DLD1 (cell line): ENCODE measurements around the gene KIF16B.

Source experiments
- in situ Hi-C: cut with HindIII; loops from 2 replicates; pipeline ENCODE4 v1.10.0; 2017; ENCODE audit warnings: low sequenced_read_pairs

Gene KIF16B

GRCh38 chr20:16367948-16368560, 205.2 kb downstream of the KIF16B start:
- in situ Hi-C loops: no loop called here

GRCh38 chr20:16366529-16366928, 206.7 kb downstream of the KIF16B start:
- in situ Hi-C loops: no loop called here

DNA sequence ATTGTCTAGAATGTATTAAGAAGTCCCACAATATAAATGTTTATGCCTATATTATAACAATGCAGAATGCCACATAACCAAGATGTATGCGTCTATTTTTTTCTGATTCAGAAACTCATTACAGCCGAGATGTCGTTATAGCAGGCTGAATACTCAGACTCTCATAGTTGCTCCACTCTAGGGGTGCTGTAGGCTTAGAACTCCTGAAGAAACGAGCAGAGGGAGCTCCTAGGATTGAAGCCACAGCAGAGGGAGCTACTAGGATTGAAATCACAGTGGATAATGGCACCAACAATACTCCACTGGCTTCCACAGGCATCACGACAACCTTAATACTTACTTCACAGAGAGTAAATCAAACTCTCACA, 208.9 kb downstream of the KIF16B start:
- in situ Hi-C loops: no loop called here

DNA sequence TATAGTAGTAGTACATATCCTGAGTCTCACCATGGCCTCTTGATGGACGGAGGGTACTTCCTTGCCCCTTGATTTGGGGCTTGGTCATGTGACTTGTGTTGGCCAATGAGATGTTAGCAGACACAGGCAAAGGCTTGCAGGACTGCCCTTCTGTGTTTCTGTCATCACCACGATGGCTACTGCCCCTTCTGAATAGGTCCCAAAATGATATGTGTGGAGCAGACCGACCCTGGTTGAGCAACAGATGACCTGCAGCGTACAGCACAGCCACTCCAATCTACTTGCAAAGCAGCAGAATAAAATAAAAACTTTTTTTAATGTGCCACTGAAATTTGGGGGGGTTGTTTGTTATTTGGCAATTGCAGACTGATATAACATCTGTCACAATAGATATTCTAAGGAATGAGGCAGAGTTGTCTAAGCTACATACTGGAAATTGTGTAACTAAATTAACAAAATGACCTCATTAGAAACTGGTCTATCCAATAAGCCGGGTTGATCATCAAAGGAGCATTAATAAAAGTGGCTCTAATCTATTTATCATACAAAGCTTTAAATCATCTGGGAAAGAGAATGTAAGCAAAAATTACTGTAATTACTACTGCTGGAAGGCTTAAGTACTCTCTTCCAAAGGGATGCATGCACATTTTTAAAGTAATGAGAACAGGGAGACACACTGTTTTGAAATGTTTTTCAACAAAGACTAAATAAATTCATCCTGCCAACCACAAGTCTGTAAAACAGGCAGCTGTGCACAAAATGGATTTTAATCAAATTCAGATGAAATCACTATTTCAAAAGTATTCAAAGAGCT, 209.5 kb downstream of the KIF16B start:
- in situ Hi-C loops: no loop called here

DNA sequence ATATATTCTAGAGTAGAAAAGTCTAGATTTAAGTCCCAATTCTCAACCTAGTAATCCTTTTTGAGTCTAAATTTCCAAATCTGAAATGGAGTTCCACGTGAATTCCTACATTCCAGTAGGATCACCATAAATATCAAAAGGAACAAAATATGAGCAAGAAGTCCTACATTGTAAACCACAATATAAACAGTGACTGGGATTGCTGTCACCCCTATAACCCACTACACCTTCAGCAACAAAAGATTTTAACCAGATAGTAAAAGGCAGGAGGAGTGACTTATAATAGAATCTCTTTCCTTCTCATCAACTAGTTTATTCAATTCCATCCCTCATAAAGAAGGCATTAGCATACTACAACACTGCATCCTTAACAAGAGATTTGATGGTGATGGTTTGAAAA, 210.6 kb downstream of the KIF16B start:
- in situ Hi-C loops: no loop called here

GRCh38 chr20:16360668-16361067, 212.6 kb downstream of the KIF16B start:
- in situ Hi-C loops: no loop called here

- in situ Hi-C loops: no loop called here
Observed at GRCh38 chr20:16353417-16353781, 219.8 kb downstream of the KIF16B start.

- in situ Hi-C loops: no loop called here
Observed at GRCh38 chr20:16352751-16353416, 220.4 kb downstream of the KIF16B start.

DNA sequence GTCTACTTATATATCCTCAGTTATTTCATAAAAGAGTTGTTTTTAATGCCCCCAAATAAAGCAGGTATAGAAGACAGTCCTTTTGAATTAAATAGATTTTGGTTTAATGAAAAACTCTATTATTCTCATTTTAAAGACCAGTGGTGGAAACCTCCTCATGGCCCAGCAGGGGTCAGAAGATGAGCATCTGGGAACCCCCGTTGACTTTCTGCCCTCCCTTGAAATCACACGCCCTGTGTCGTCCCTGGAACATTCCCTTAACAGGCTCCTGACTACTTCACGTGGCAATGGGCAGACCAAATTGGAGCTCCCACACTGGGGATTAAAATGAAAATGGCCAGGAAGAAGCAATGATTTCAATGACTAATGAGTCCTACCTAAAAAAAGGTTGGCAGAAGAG, 220.9 kb downstream of the KIF16B start:
- in situ Hi-C loops: no loop called here

DNA sequence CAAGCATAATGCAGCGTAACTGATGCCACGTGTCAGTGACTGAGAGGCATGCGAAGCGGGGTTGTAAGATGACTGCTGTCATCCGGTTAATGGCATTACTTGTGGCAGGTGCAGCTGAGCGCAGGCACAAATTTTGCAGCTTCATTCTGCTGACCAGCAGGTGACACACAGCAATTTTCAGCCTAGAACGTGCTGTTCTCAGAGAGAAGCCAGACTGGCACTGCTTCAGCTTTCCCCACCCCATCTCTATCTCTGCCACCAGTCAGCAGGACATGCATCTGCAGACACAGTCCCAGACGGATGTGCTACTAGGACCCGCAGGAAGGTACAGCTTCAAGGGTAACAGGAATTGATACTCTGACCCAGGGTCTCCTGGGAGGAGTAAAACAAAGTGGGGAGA, 221.8 kb downstream of the KIF16B start:
- in situ Hi-C loops: no loop called here

- in situ Hi-C loops: no loop called here
Observed at GRCh38 chr20:16350465-16350864, 222.8 kb downstream of the KIF16B start.

- in situ Hi-C loops: no loop called here
Observed at GRCh38 chr20:16349523-16350260, 223.6 kb downstream of the KIF16B start.

DNA sequence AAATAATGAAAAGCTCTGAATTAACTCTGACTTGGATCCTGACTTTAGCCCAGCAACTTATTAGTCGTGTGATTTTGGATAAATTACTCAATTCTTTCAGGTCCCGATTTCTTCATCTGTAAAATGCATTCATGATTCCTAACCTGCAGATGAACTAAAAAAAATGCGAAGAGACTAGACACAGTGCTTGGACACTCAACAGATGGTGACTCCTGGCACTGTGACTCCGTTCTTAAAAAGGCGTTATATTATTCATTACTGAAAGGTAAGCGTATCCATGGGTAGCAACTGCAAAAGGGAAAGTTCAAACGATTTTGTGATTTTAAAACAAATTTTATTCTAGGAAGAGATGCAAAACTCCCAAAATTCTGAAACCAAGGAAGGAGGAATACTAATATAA, 226.3 kb downstream of the KIF16B start:
- in situ Hi-C loops: no loop called here

GRCh38 chr20:16337707-16338106, 235.5 kb downstream of the KIF16B start:
- in situ Hi-C loops: no loop called here

DNA sequence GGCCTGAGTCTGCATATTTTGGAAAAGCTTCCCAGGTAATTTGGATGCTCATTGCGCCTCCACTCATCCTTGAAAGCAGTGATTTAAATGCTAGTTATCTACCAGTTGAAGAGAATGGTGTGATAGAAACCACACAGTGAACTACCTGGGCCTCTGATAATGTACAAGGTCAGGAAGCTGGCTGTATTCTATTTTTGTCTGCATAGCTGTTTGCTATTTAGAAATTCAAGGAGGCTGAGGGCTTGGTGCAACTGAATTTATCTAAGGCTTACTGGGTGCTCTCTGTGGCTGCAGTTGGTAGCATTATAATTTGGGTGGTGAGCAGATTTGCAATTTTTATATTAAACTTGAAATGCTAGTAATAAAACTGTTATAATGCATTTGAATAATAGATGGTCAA, 245.6 kb downstream of the KIF16B start:
- in situ Hi-C loops: no loop called here

DNA sequence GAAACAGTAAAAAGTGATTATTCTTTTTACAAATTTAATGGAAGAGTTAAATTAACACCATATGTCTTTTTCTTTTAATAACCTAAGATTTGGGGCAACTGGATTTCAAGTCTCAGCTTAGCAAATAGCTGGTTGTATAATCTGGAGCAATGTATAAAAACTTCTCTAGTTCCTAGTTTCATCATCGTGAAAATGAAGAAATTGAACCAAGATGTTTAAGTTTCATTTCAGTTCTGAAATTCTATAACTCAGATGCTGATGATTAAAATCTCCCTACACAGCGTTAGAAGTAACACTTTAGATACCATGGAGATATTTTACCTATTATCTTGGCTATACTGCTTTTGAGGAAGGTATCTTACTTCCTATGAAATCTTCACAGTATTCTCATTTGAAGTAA, 252.0 kb downstream of the KIF16B start:
- in situ Hi-C loops: no loop called here

- in situ Hi-C loops: no loop called here
Observed at GRCh38 chr20:16317445-16318362, 255.5 kb downstream of the KIF16B start.

- in situ Hi-C loops: no loop called here
Observed at GRCh38 chr20:16316513-16316912, 256.7 kb downstream of the KIF16B start.

- in situ Hi-C loops: no loop called here
Observed at GRCh38 chr20:16314748-16315159, 258.5 kb downstream of the KIF16B start.

GRCh38 chr20:16314320-16314719, 258.9 kb downstream of the KIF16B start:
- in situ Hi-C loops: no loop called here
